Liver (tissue), 9 donors: ENCODE measurements around the gene AKIRIN1. TPM values are rescaled to one million over a fixed set of nuclear protein-coding genes. Genes with fewer than 3 reads are reported as not detected.

Experiments
- DNase-seq: peaks from one replicate; pipeline ENCODE4 v3.0.0-alpha.2; 2017; ENCODE audit warnings: low spot score
- H3K27ac ChIP-seq, 2 donors: one replicate each; pipeline ENCODE4 v1.7.0; 2013; ENCODE audit warnings: inconsistent platforms in 2 of 2, low read length in 2 of 2, control low read depth in 1 of 2, low read depth in 1 of 2, mild to moderate bottlenecking in 1 of 2
- H3K27me3 ChIP-seq, 4 donors: one replicate each; pipeline versions ENCODE4 v1.6.1 to v1.7.0; 2013; ENCODE audit warnings: low read length in 3 of 4, inconsistent platforms in 1 of 4, mild to moderate bottlenecking in 1 of 4, moderate library complexity in 1 of 4; ENCODE audit not compliant: control insufficient read depth in 4 of 4, insufficient read depth in 4 of 4
- H3K36me3 ChIP-seq, 4 donors: one replicate each; pipeline versions ENCODE4 v1.6.1 to v1.7.0; 2013; ENCODE audit warnings: low read length in 3 of 4, mild to moderate bottlenecking in 3 of 4, low read depth in 1 of 4, moderate library complexity in 1 of 4; ENCODE audit not compliant: control insufficient read depth in 4 of 4, insufficient read depth in 3 of 4
- H3K4me1 ChIP-seq, 4 donors: one replicate each; pipeline versions ENCODE4 v1.6.1 to v1.7.0; 2013; ENCODE audit warnings: low read length in 3 of 4, mild to moderate bottlenecking in 3 of 4, moderate library complexity in 1 of 4; ENCODE audit not compliant: control insufficient read depth in 4 of 4, insufficient read depth in 4 of 4
- H3K4me3 ChIP-seq, 3 donors: one replicate each; pipeline versions ENCODE4 v1.6.1 to v1.7.0; 2013; ENCODE audit warnings: low read length in 3 of 3, control low read depth in 1 of 3, low read depth in 1 of 3, mild to moderate bottlenecking in 1 of 3
- H3K9ac ChIP-seq, 2 donors: one replicate each; pipeline ENCODE4 v1.7.0; 2013; ENCODE audit warnings: low read length in 2 of 2, mild to moderate bottlenecking in 2 of 2, moderate library complexity in 2 of 2, control low read depth in 1 of 2, low read depth in 1 of 2
- H3K9me3 ChIP-seq, 4 donors: one replicate each; pipeline versions ENCODE4 v1.6.1 to v1.7.0; 2013; ENCODE audit warnings: low read length in 3 of 4; ENCODE audit not compliant: control insufficient read depth in 4 of 4
- EGR1 ChIP-seq, 2 donors: IDR thresholded peaks; 2 replicates each; pipeline ENCODE4 v1.6.1; 2016 to 2018; ENCODE audit warnings: antibody characterized with exemption in 2 of 2, low read depth in 2 of 2
- FOXA1 ChIP-seq: IDR thresholded peaks from 2 replicates; pipeline ENCODE4 v1.6.1; 2016; ENCODE audit warnings: antibody characterized with exemption
- FOXA2 ChIP-seq: IDR thresholded peaks from 2 replicates; pipeline ENCODE4 v1.6.1; 2016; ENCODE audit warnings: antibody characterized with exemption
- GABPA ChIP-seq, 2 donors: IDR thresholded peaks in 1 of 2; conservative IDR thresholded peaks in 1 of 2; 2 replicates each; pipeline ENCODE4 v1.6.1; 2016; ENCODE audit warnings: antibody characterized with exemption in 2 of 2, mild to moderate bottlenecking in 1 of 2, moderate library complexity in 1 of 2
- HNF4A ChIP-seq, 2 donors: conservative IDR thresholded peaks; 2 replicates each; pipeline ENCODE4 v1.6.1; 2016; ENCODE audit warnings: antibody characterized with exemption in 2 of 2, mild to moderate bottlenecking in 2 of 2
- HNF4G ChIP-seq: IDR thresholded peaks from 2 replicates; pipeline ENCODE4 v1.6.1; 2016; ENCODE audit warnings: antibody characterized with exemption
- JUND ChIP-seq, 2 donors: IDR thresholded peaks; 2 replicates each; pipeline ENCODE4 v1.6.1; 2016; ENCODE audit warnings: antibody characterized with exemption in 2 of 2
- RAD21 ChIP-seq, 2 donors: IDR thresholded peaks; 2 replicates each; pipeline ENCODE4 v1.6.1; 2016; ENCODE audit warnings: antibody characterized with exemption in 2 of 2, mild to moderate bottlenecking in 2 of 2
- RXRA ChIP-seq, 2 donors: IDR thresholded peaks; 2 replicates each; pipeline ENCODE4 v1.6.1; 2017 to 2018; ENCODE audit warnings: antibody characterized with exemption in 2 of 2, mild to moderate bottlenecking in 1 of 2
- SP1 ChIP-seq: IDR thresholded peaks from 2 replicates; pipeline ENCODE4 v1.6.1; 2018; ENCODE audit warnings: antibody characterized with exemption, mild to moderate bottlenecking
- TAF1 ChIP-seq: conservative IDR thresholded peaks from 2 replicates; pipeline ENCODE4 v1.6.1; 2016; ENCODE audit warnings: antibody characterized with exemption, mild to moderate bottlenecking
- YY1 ChIP-seq: IDR thresholded peaks from 2 replicates; pipeline ENCODE4 v1.6.1; 2016; ENCODE audit warnings: antibody characterized with exemption, mild to moderate bottlenecking
- WGBS: extraction: QIAGEN DNeasy Blood & Tissue Kit; methylation state at CpG from one replicate; pipeline ENCODE4 v1.1.7; 2013; 5-methylcytosine and 5-hydroxymethylcytosine counted together
- polyA plus RNA-seq, 2 donors: library from polyadenylated mRNA; stranded (reverse) in 1 of 2; unstranded in 1 of 2; fragments of 200-250 nt in 1 of 2; fragments of >200 nt in 1 of 2; fragmentation: Nextera tagmentation in 1 of 2; extraction: Ambion mirVana in 1 of 2; gene quantifications; one replicate each; pipeline versions ENCODE4 v1.2.1 to v1.2.3, GENCODE V29; 2013 to 2015
- total RNA-seq, 2 donors: library from RNA; depleted of rRNA; stranded (reverse); fragments of >200 nt; gene quantifications; one replicate each; pipeline ENCODE4 v1.2.3, GENCODE V29; 2014
- TF ChIP-seq, protein P1 (sequence below): IDR thresholded peaks from 2 replicates; pipeline ENCODE4 v1.6.1; 2016; ENCODE audit warnings: antibody characterized with exemption, mild to moderate bottlenecking
- TF ChIP-seq, protein P2 (sequence below): IDR thresholded peaks from 2 replicates; pipeline ENCODE4 v1.6.1; 2016; ENCODE audit warnings: antibody characterized with exemption
- TF ChIP-seq, protein P3 (sequence below): IDR thresholded peaks from 2 replicates; pipeline ENCODE4 v1.6.1; 2016; ENCODE audit warnings: antibody characterized with exemption
- TF ChIP-seq, protein P4 (sequence below): fragments of 150-350 bp; IDR thresholded peaks from 2 replicates; pipeline ENCODE4 v1.5.1; 2017; ENCODE audit warnings: improper control_type of control experiment, low read depth, low read length; ENCODE audit not compliant: missing input control
- TF ChIP-seq, protein P5 (sequence below): IDR thresholded peaks from 2 replicates; pipeline ENCODE4 v1.6.1; 2016; ENCODE audit warnings: antibody characterized with exemption
- donor health status: healthy.
- donor health status: healthy.
- donor health status: healthy.
- donor health status: healthy.
- donor health status: healthy.

The AKIRIN1 gene
- total and polyA plus RNA-seq, 4 donors: 18.2 to 52.4 (median 26.8) TPM

DNA sequence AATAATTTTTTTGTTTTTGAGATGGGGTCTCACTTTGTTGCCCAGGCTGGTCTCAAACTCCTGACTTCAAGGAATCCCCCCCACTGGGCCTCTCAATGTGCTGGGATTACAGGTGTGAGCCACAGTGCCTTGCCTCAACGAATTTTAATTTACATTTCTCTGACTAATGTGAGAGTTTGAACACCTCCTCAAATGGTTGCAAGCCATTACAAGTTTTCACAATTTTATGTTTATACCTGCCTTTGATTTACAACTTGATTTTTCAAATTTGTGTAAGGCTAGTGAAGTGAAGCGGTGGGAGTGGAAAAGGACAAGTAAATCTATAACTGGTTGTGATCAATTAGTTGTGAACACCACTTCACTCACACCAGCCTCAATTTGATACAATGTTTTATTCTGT lies 40.5 kb upstream of the AKIRIN1 start (continued):
- TF ChIP-seq, protein P1, sequence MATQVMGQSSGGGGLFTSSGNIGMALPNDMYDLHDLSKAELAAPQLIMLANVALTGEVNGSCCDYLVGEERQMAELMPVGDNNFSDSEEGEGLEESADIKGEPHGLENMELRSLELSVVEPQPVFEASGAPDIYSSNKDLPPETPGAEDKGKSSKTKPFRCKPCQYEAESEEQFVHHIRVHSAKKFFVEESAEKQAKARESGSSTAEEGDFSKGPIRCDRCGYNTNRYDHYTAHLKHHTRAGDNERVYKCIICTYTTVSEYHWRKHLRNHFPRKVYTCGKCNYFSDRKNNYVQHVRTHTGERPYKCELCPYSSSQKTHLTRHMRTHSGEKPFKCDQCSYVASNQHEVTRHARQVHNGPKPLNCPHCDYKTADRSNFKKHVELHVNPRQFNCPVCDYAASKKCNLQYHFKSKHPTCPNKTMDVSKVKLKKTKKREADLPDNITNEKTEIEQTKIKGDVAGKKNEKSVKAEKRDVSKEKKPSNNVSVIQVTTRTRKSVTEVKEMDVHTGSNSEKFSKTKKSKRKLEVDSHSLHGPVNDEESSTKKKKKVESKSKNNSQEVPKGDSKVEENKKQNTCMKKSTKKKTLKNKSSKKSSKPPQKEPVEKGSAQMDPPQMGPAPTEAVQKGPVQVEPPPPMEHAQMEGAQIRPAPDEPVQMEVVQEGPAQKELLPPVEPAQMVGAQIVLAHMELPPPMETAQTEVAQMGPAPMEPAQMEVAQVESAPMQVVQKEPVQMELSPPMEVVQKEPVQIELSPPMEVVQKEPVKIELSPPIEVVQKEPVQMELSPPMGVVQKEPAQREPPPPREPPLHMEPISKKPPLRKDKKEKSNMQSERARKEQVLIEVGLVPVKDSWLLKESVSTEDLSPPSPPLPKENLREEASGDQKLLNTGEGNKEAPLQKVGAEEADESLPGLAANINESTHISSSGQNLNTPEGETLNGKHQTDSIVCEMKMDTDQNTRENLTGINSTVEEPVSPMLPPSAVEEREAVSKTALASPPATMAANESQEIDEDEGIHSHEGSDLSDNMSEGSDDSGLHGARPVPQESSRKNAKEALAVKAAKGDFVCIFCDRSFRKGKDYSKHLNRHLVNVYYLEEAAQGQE: no peak
- TF ChIP-seq, protein P2, sequence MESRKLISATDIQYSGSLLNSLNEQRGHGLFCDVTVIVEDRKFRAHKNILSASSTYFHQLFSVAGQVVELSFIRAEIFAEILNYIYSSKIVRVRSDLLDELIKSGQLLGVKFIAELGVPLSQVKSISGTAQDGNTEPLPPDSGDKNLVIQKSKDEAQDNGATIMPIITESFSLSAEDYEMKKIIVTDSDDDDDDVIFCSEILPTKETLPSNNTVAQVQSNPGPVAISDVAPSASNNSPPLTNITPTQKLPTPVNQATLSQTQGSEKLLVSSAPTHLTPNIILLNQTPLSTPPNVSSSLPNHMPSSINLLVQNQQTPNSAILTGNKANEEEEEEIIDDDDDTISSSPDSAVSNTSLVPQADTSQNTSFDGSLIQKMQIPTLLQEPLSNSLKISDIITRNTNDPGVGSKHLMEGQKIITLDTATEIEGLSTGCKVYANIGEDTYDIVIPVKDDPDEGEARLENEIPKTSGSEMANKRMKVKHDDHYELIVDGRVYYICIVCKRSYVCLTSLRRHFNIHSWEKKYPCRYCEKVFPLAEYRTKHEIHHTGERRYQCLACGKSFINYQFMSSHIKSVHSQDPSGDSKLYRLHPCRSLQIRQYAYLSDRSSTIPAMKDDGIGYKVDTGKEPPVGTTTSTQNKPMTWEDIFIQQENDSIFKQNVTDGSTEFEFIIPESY: no peak
- no peak for TF ChIP-seq FOXA2

DNA sequence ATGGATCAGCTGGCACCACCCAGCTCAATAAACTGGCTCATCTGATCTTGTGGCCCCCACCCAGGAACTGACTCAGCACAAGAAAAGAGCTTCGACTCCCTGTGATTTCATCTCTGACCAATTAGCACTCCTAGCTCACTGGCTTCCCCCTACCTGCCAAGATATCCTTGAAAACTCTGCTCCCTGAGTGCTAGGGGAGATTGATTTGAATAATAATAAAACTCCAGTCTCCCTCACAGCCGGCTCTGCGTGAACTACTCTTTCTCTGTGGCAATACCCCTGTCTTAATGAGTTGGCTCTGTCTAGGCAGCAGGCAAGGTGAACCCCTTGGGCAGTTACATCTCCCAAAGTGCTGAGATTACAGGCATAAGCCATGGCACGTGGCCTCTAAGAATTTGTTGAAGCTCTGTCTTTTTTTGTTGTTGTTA lies 37.6 kb upstream of the AKIRIN1 start:
- Histone ChIP-seq H3K9me3 (no peaks in the 10 kb centered on the region), H3K36me3 (no peaks in the 10 kb centered on the region), H3K4me3 (no peak overlapping the region), H3K27me3 (no peaks in the 10 kb centered on the region), H3K4me1 (no peaks in the 10 kb centered on the region), H3K27ac (no peak overlapping the region), H3K9ac (no peak overlapping the region)
- no peak for DNase-seq
- TF ChIP-seq RXRA (IDR thresholded peaks at IDR 0.05) (no peak), SP1 (no peak), EGR1 (IDR thresholded peaks at IDR 0.05; ENCODE audit: low read depth in 2 of 2) (no peak), FOXA2 (no peak), TAF1 (no peak), GABPA (IDR thresholded peaks at IDR 0.05 in 1 of 2, conservative IDR thresholded peaks at IDR 0.05 in 1 of 2) (no peak), YY1 (no peak), FOXA1 (no peak), HNF4A (conservative IDR thresholded peaks at IDR 0.05) (no peak), JUND (IDR thresholded peaks at IDR 0.05) (no peak), RAD21 (IDR thresholded peaks at IDR 0.05) (no peak), HNF4G (no peak)
- TF ChIP-seq, protein P1: no peak
- TF ChIP-seq, protein P3, sequence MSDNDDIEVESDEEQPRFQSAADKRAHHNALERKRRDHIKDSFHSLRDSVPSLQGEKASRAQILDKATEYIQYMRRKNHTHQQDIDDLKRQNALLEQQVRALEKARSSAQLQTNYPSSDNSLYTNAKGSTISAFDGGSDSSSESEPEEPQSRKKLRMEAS: no peak
- TF ChIP-seq, protein P4, sequence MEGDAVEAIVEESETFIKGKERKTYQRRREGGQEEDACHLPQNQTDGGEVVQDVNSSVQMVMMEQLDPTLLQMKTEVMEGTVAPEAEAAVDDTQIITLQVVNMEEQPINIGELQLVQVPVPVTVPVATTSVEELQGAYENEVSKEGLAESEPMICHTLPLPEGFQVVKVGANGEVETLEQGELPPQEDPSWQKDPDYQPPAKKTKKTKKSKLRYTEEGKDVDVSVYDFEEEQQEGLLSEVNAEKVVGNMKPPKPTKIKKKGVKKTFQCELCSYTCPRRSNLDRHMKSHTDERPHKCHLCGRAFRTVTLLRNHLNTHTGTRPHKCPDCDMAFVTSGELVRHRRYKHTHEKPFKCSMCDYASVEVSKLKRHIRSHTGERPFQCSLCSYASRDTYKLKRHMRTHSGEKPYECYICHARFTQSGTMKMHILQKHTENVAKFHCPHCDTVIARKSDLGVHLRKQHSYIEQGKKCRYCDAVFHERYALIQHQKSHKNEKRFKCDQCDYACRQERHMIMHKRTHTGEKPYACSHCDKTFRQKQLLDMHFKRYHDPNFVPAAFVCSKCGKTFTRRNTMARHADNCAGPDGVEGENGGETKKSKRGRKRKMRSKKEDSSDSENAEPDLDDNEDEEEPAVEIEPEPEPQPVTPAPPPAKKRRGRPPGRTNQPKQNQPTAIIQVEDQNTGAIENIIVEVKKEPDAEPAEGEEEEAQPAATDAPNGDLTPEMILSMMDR: no peak
- TF ChIP-seq, protein P5, sequence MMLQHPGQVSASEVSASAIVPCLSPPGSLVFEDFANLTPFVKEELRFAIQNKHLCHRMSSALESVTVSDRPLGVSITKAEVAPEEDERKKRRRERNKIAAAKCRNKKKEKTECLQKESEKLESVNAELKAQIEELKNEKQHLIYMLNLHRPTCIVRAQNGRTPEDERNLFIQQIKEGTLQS: no peak
- 51% methylated on average over 4 of the region's 4 CpGs for WGBS
